ENCODE results near the gene KPTN. TPM values are rescaled to one million over a fixed set of nuclear protein-coding genes. Genes with fewer than 3 reads are reported as not detected.
A peak's percentile ranks its signal among the peaks of the same experiment; 100 is the strongest.

The KPTN gene
- total and polyA plus RNA-seq, 2 of the 8 experiments (the other 6 are each of a cell fraction or from before 2014, with no cell fraction given) = 23.6 to 31.3 TPM

- Histone ChIP-seq H3K27me3 (replicated peaks in 1 of 4; ENCODE audit: control insufficient read depth in 3 of 4, extremely low read depth in 1 of 4, insufficient read depth in 3 of 4, low read length in 3 of 4) (no peaks in the 10 kb centered on the region), H4K5ac (ENCODE audit: insufficient read length, low read depth, low read length) (no peak overlapping the region), H3K4ac (replicated peaks; ENCODE audit: insufficient read length, low read depth, low read length) (no peak overlapping the region), H2BK120ac (replicated peaks; ENCODE audit: low read depth, low read length) (no peak overlapping the region), H2BK20ac (ENCODE audit: low read length) (no peak overlapping the region), H3K14ac (ENCODE audit: insufficient read length) (no peak overlapping the region), H3K27ac (ENCODE audit: low read depth, low read length) (no peak overlapping the region), H3K9me3 (ENCODE audit: insufficient read depth in 2 of 2, low read depth in 1 of 2, low read length in 1 of 2) (no peaks in the 10 kb centered on the region), H3K36me3 (ENCODE audit: control insufficient read depth in 2 of 4, insufficient read depth in 4 of 4, low read length in 3 of 4) (no peaks in the 10 kb centered on the region), H2BK5ac (ENCODE audit: low read depth, low read length) (no peak overlapping the region), H2BK15ac (ENCODE audit: low read length) (0 out of 2 replicates have a peak overlapping the region, but pooled peaks have one; percentile 88), H2BK12ac (ENCODE audit: low read depth, low read length) (peak overlapping the region; percentile 60; the same call in 1 of the 2 replicates), H3K4me1 (replicated peaks in 1 of 4; ENCODE audit: control insufficient read depth in 3 of 4, insufficient read depth in 4 of 4, low read length in 3 of 4) (peaks cover 0 to 4% (median 1%) of the 10 kb centered on the region in 4 experiments; a peak in 2 of 7 replicates), H3K79me1 (ENCODE audit: low read depth, low read length) (no peaks in the 10 kb centered on the region), H3K9ac (replicated peaks in 1 of 4; ENCODE audit: extremely low read depth in 1 of 4, low read depth in 3 of 4, low read length in 3 of 4) (no peak overlapping the region), H3K56ac (replicated peaks; ENCODE audit: insufficient read length, low read depth, low read length) (no peak overlapping the region), H2AFZ (ENCODE audit: low read length) (no peak overlapping the region), H4K20me1 (replicated peaks in 1 of 2; ENCODE audit: control insufficient read depth in 1 of 2, insufficient read depth in 2 of 2, low read length in 2 of 2) (peaks cover 2 to 13% of the 10 kb centered on the region in 2 experiments), H2AK5ac (ENCODE audit: low read depth, low read length) (0 out of 2 replicates have a peak overlapping the region, but pooled peaks have one; percentile 13), H4K8ac (ENCODE audit: extremely low read depth, insufficient read depth, low read length) (no peak overlapping the region), H3K79me2 (ENCODE audit: control insufficient read depth in 1 of 2, insufficient read depth in 2 of 2, low read length in 2 of 2) (no peaks in the 10 kb centered on the region), H4K91ac (replicated peaks; ENCODE audit: insufficient read length, low read length) (no peak overlapping the region), H3K4me3 (ENCODE audit: extremely low read depth in 1 of 4, insufficient read depth in 2 of 4, low read depth in 3 of 4, low read length in 4 of 4) (no peak overlapping the region), H3K4me2 (ENCODE audit: insufficient read depth in 1 of 2, low read depth in 2 of 2, low read length in 2 of 2) (no peak overlapping the region), H3K23me2 (ENCODE audit: low read depth, low read length) (peaks cover 3% of the 10 kb centered on the region; the same call in 1 of the 2 replicates), H3K23ac (ENCODE audit: insufficient read length) (no peak overlapping the region), H3K18ac (ENCODE audit: extremely low read depth, low read length) (no peak overlapping the region)
- ChIA-PET CTCF (ENCODE audit: partially characterized antibody) (interaction anchor here (0.6 to 24.5 kb wide), 11 partner anchors 9 to 410 kb away, joined by 3 to 436 read pairs (median 5); partner anchors contain the start of genes EHD2, KPTN and SLC8A2), POLR2A (ENCODE audit: partially characterized antibody) (interaction anchor here (1.0 to 1.2 kb wide), 4 partner anchors 8 to 268 kb away, joined by 3 to 6 read pairs (median 4); no protein-coding TSS in a partner anchor)
- 63% methylated on average over 5 of the region's 5 CpGs; no CpG with 5 or more reads in 1 of the 2 experiments for WGBS, 2 experiments (ENCODE audit: extremely low coverage in 1 of 2, insufficient coverage in 1 of 2, insufficient read length in 1 of 2, insufficient replicate concordance in 2 of 2, low coverage in 1 of 2, low lambda C conversion rate in 2 of 2, missing lambda C conversion rate in 1 of 2)
- TF ChIP-seq CREB1 (IDR thresholded peaks at IDR 0.05) (peak; percentile 15; the same call in 1 of the 2 replicates), SRF (IDR thresholded peaks at IDR 0.05; ENCODE audit: low read depth, low read length) (no peak), SP1 (IDR thresholded peaks at IDR 0.05; ENCODE audit: low read depth, low read length) (peak; percentile 68; the same call in 1 of the 2 replicates), SIX5 (IDR thresholded peaks at IDR 0.05; ENCODE audit: low read depth, low read length) (peak; percentile 73), USF2 (IDR thresholded peaks at IDR 0.05; ENCODE audit: low read length) (no peak)
- FAIRE-seq = peak; percentile 93
- DNase-seq (ENCODE audit: low read depth in 1 of 2, low spot score in 2 of 2) = peak in 1 of 2 experiments; percentile 84
These were observed 45.2 kb downstream of the KPTN start for GRCh38 chr19:47438793-47439220.

Data from H1 (cell line).